ENCODE results near the gene MYO3B.

DNA sequence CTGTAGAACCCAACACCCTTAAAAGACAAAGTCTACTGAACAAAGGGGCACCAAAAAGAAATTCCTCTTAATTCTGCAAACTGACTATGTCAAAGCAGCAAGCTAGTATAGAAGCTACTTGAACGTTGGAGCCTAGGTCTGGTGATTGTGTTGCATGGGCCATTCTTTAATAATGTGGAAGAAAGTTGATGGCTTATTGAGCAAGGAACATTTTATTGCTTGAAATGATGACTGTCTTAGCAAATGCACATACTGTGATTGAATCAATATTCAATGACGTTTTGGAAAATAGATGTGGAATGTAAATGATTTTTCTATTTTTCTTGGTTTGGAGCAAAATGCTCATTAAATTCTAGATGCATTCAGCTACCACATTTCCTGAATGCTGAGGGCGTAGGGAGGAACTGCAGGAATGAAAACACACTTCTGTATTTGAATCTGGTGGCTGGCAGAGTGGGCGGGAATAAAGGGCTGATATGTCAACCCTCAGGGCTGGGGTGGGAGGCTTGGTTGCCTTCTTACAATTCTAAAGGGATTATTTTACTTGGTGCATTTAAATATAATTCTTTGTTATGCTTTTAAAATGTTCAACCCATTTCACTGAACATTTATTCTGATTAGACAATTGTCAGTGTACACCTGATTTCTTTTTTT, 26.5 kb downstream of the MYO3B start:
- TF ChIP-seq, protein P1, sequence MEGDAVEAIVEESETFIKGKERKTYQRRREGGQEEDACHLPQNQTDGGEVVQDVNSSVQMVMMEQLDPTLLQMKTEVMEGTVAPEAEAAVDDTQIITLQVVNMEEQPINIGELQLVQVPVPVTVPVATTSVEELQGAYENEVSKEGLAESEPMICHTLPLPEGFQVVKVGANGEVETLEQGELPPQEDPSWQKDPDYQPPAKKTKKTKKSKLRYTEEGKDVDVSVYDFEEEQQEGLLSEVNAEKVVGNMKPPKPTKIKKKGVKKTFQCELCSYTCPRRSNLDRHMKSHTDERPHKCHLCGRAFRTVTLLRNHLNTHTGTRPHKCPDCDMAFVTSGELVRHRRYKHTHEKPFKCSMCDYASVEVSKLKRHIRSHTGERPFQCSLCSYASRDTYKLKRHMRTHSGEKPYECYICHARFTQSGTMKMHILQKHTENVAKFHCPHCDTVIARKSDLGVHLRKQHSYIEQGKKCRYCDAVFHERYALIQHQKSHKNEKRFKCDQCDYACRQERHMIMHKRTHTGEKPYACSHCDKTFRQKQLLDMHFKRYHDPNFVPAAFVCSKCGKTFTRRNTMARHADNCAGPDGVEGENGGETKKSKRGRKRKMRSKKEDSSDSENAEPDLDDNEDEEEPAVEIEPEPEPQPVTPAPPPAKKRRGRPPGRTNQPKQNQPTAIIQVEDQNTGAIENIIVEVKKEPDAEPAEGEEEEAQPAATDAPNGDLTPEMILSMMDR (conservative IDR thresholded peaks at IDR 0.05; ENCODE audit: low read depth, low read length) = no peak
- TF ChIP-seq EZH2 (IDR thresholded peaks at IDR 0.05; ENCODE audit: borderline replicate concordance, low read depth, low read length, poor library complexity, severe bottlenecking) = no peak
